SH-SY5Y (cell line): ENCODE results near the gene FEN1.

Experiments
- GATA2 ChIP-seq: IDR thresholded peaks from 2 replicates; pipeline ENCODE4 v1.6.1; 2011; ENCODE audit warnings: mild to moderate bottlenecking, low read depth, low read length
- GATA3 ChIP-seq: IDR thresholded peaks from 2 replicates; pipeline ENCODE4 v1.6.1; 2011; ENCODE audit warnings: low read depth, mild to moderate bottlenecking, low read length, moderate library complexity

DNA sequence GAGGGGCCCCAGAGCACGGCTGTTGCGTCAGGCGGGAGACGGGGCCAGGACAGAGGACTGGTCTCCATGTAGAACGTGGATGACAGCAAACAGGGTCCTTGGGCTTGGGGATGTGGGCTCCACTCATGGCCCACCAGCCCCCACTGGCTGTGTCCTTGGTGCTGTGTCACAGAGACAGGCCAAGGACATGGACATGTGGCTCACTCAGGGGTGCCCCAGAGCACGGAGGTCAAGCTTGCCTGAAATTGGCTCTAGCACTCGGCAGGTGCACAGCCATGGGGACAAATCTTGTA lies 49.8 kb downstream of the FEN1 start:
- TF ChIP-seq GATA3 (no peak), GATA2 (no peak)
